Raji (cell line): ENCODE data around the gene CRIM1.

Experiments used
- POLR2A ChIP-seq: IDR thresholded peaks from 2 replicates; pipeline ENCODE4 v1.6.1; 2011; ENCODE audit warnings: low read depth, low read length, control low read depth; ENCODE audit not compliant: insufficient read depth

The CRIM1 gene

GRCh38 chr2:36461039-36461681, 105.6 kb downstream of the CRIM1 start:
- TF ChIP-seq POLR2A, result no peak

GRCh38 chr2:36462311-36462935, 106.8 kb downstream of the CRIM1 start:
- TF ChIP-seq POLR2A, result no peak

GRCh38 chr2:36463365-36463764, 107.8 kb downstream of the CRIM1 start:
- no peak for TF ChIP-seq POLR2A

GRCh38 chr2:36464006-36464721, 108.6 kb downstream of the CRIM1 start:
- TF ChIP-seq POLR2A, result no peak

GRCh38 chr2:36466135-36466534, 110.6 kb downstream of the CRIM1 start:
- no peak for TF ChIP-seq POLR2A

GRCh38 chr2:36468463-36469105, 113.0 kb downstream of the CRIM1 start:
- no peak for TF ChIP-seq POLR2A

GRCh38 chr2:36469106-36469477, 113.5 kb downstream of the CRIM1 start:
- TF ChIP-seq POLR2A, result no peak

- TF ChIP-seq POLR2A, result no peak
Observed at GRCh38 chr2:36469710-36470109, 114.1 kb downstream of the CRIM1 start.

GRCh38 chr2:36473230-36473629, 117.7 kb downstream of the CRIM1 start:
- no peak for TF ChIP-seq POLR2A

- TF ChIP-seq POLR2A, result no peak
Observed at GRCh38 chr2:36476411-36476810, 120.8 kb downstream of the CRIM1 start.

- no peak for TF ChIP-seq POLR2A
Observed at GRCh38 chr2:36477315-36477714, 121.7 kb downstream of the CRIM1 start.

- no peak for TF ChIP-seq POLR2A
Observed at GRCh38 chr2:36477746-36478145, 122.2 kb downstream of the CRIM1 start.

- TF ChIP-seq POLR2A, result no peak
Observed at GRCh38 chr2:36478332-36478738, 122.8 kb downstream of the CRIM1 start.

GRCh38 chr2:36478999-36479398, 123.4 kb downstream of the CRIM1 start:
- no peak for TF ChIP-seq POLR2A

GRCh38 chr2:36479406-36479805, 123.8 kb downstream of the CRIM1 start:
- TF ChIP-seq POLR2A, result no peak

- no peak for TF ChIP-seq POLR2A
Observed at GRCh38 chr2:36480028-36480427, 124.5 kb downstream of the CRIM1 start.

- no peak for TF ChIP-seq POLR2A
Observed at GRCh38 chr2:36480636-36481035, 125.1 kb downstream of the CRIM1 start.

- TF ChIP-seq POLR2A, result no peak
Observed at GRCh38 chr2:36481709-36482108, 126.1 kb downstream of the CRIM1 start.
